ENCODE measurements around the gene IL21R. TPM values are rescaled to one million over a fixed set of nuclear protein-coding genes. Genes with fewer than 3 reads are reported as not detected.

Gene IL21R
- total and polyA plus RNA-seq, 2 donors (not counting 3 experiments of a cell fraction or from before 2014, with no cell fraction given) = 0.03 TPM; not detected in 1

DNA sequence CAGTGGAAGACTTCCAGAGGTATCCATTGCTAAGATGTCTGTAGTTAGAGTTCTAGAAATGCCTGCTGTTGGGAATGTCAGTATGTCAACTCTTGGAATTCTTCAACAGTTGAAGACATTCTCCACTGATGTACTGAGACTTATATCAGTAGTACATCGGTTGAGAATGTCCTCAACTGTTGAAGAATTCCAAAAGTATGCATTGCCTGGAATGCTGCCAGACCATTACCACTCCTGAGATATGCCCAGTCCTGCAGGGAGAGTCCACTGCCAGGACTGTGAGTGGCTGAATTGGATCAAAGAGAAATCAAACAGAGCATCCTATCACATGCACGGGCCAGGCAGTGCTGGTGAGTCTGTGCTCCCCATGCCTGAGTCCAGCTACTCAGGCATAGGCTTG lies 42.0 kb downstream of the IL21R start:
- Histone ChIP-seq H3K27me3 (ENCODE audit: control insufficient read depth in 2 of 2, insufficient read depth in 2 of 2, low read length in 2 of 2) (no peaks in the 10 kb centered on the region), H3K4me1 (ENCODE audit: control insufficient read depth, extremely low read depth, insufficient read depth, low read length) (no peaks in the 10 kb centered on the region), H3K36me3 (ENCODE audit: control insufficient read depth in 2 of 2, extremely low read depth in 1 of 2, insufficient read depth in 2 of 2, low read length in 2 of 2) (no peaks in the 10 kb centered on the region), H3K9me3 (replicated peaks; ENCODE audit: control insufficient read depth, insufficient read depth, low read length) (no peaks in the 10 kb centered on the region), H3K79me2 (ENCODE audit: control insufficient read depth, insufficient read depth, low read length) (no peaks in the 10 kb centered on the region), H3K9ac (replicated peaks; ENCODE audit: extremely low read depth, insufficient read depth, low read length) (no peak overlapping the region), H3K9me1 (replicated peaks; ENCODE audit: control insufficient read depth, extremely low read depth, insufficient read depth, low read length) (no peaks in the 10 kb centered on the region), H3K4me3 (replicated peaks in 1 of 3; ENCODE audit: insufficient read depth in 1 of 3, low read depth in 1 of 3, low read length in 3 of 3) (no peak overlapping the region), H2AFZ (ENCODE audit: low read depth, low read length) (no peak overlapping the region), H3K4me2 (ENCODE audit: insufficient read depth, low read length) (no peak overlapping the region), H4K20me1 (replicated peaks; ENCODE audit: control insufficient read depth, extremely low read depth, insufficient read depth, low read length) (no peaks in the 10 kb centered on the region), H3K27ac (ENCODE audit: insufficient read depth, low read depth, low read length) (no peak overlapping the region)
- TF ChIP-seq POLR2A (IDR thresholded peaks at IDR 0.05; ENCODE audit: low read depth, low read length) (no peak), MYC (IDR thresholded peaks at IDR 0.05; ENCODE audit: low read depth, low read length) (no peak), JUN (IDR thresholded peaks at IDR 0.05; ENCODE audit: borderline replicate concordance, insufficient read depth, insufficient read length, low read depth) (no peak), POLR2AphosphoS5 (IDR thresholded peaks at IDR 0.05; ENCODE audit: insufficient read depth, low read depth, low read length) (no peak), EZH2 (IDR thresholded peaks at IDR 0.05; ENCODE audit: borderline replicate concordance, low read depth, low read length, severe bottlenecking) (no peak), FOS (IDR thresholded peaks at IDR 0.05; ENCODE audit: borderline replicate concordance, insufficient read depth, low read length) (no peak), GATA2 (IDR thresholded peaks at IDR 0.05; ENCODE audit: insufficient read depth, insufficient read length, low read depth, low read length) (no peak)
- TF ChIP-seq, protein P1, sequence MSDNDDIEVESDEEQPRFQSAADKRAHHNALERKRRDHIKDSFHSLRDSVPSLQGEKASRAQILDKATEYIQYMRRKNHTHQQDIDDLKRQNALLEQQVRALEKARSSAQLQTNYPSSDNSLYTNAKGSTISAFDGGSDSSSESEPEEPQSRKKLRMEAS (IDR thresholded peaks at IDR 0.05; ENCODE audit: insufficient read depth, insufficient read length) = no peak
- TF ChIP-seq, protein P2, sequence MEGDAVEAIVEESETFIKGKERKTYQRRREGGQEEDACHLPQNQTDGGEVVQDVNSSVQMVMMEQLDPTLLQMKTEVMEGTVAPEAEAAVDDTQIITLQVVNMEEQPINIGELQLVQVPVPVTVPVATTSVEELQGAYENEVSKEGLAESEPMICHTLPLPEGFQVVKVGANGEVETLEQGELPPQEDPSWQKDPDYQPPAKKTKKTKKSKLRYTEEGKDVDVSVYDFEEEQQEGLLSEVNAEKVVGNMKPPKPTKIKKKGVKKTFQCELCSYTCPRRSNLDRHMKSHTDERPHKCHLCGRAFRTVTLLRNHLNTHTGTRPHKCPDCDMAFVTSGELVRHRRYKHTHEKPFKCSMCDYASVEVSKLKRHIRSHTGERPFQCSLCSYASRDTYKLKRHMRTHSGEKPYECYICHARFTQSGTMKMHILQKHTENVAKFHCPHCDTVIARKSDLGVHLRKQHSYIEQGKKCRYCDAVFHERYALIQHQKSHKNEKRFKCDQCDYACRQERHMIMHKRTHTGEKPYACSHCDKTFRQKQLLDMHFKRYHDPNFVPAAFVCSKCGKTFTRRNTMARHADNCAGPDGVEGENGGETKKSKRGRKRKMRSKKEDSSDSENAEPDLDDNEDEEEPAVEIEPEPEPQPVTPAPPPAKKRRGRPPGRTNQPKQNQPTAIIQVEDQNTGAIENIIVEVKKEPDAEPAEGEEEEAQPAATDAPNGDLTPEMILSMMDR (IDR thresholded peaks at IDR 0.05; ENCODE audit: extremely low read depth in 1 of 2, insufficient read depth in 1 of 2, low read depth in 1 of 2, low read length in 2 of 2) = no peak
- no peak for DNase-seq (ENCODE audit: low read depth, low spot score)
- BruUV-seq (replicated peaks) = no TSS peak
- dilution Hi-C loops (cut with MboI; ENCODE audit: extremely low pct_ligation_motif_present, low sequenced_read_pairs) (no loop called here), intact Hi-C loops (cut with micrococcal nuclease) (no loop called here)
- POLR2A ChIA-PET = no interaction called here
- no peak for FAIRE-seq
- CTCF ChIA-PET = no interaction called here
